Thoracic aorta (tissue), 2 donors: ENCODE measurements around the gene ENPP6. TPM values are rescaled to one million over a fixed set of nuclear protein-coding genes. Genes with fewer than 3 reads are reported as not detected.

Source experiments
- ATAC-seq: fragments of 150-250 bp; one replicate; pipeline ENCODE4 v1.8.0; 2017; ENCODE audit warnings: low read depth; ENCODE audit not compliant: insufficient number of reproducible peaks, low FRiP score
- DNase-seq: peaks from one replicate; pipeline ENCODE4 v3.0.0-alpha.2; 2020; ENCODE audit warnings: low spot score
- H3K27ac ChIP-seq, 2 donors: fragments of 200-600 bp; sonication (generic); 1 replicate in 1 of 2; 2 replicates in 1 of 2; pipeline ENCODE4 v1.5.1; 2016; ENCODE audit warnings: mild to moderate bottlenecking in 2 of 2, moderate library complexity in 2 of 2
- H3K27me3 ChIP-seq: fragments of 200-600 bp; sonication (generic); replicated peaks from 2 replicates; pipeline ENCODE4 v1.6.0; 2016; ENCODE audit warnings: mild to moderate bottlenecking; ENCODE audit not compliant: insufficient read depth
- H3K36me3 ChIP-seq: fragments of 200-600 bp; sonication (generic); one replicate; pipeline ENCODE4 v1.5.1; 2016
- H3K4me1 ChIP-seq, 2 donors: fragments of 200-600 bp; sonication (generic); 1 replicate in 1 of 2; 2 replicates in 1 of 2; pipeline versions ENCODE4 v1.5.1 to v1.6.0; 2016; ENCODE audit warnings: low read depth in 2 of 2, mild to moderate bottlenecking in 1 of 2; ENCODE audit not compliant: control insufficient read depth in 1 of 2
- H3K4me3 ChIP-seq: fragments of 200-600 bp; sonication (generic); 2 replicates; pipeline ENCODE4 v1.5.1; 2016; ENCODE audit warnings: mild to moderate bottlenecking
- H3K9me3 ChIP-seq: fragments of 200-600 bp; sonication (generic); 2 replicates; pipeline ENCODE4 v1.5.1; 2016
- CTCF ChIP-seq: fragments of 200-600 bp; sonication (generic); IDR thresholded peaks from one replicate; pipeline ENCODE4 v1.5.1; 2019; ENCODE audit warnings: antibody characterized with exemption
- total RNA-seq, 2 donors: library from RNA; depleted of rRNA; stranded (reverse); fragments of >200 nt; gene quantifications; one replicate each; pipeline versions ENCODE4 v1.1.0 to v1.2.3, GENCODE V29; 2016

Gene ENPP6
- total RNA-seq, 2 donors from 2014 or later: 0.27 to 2.0 TPM

GRCh38 chr4:184198190-184198589 lies 19.5 kb downstream of the ENPP6 start:
- H3K9me3 ChIP-seq: no peaks in the 10 kb centered on the region
- H3K27ac ChIP-seq: no peak overlapping the region
- DNase-seq (no peak), ATAC-seq (no peak)
- no peaks in the 10 kb centered on the region for H3K27me3 ChIP-seq
- no peaks in the 10 kb centered on the region for H3K36me3 ChIP-seq
- no peak overlapping the region for H3K4me3 ChIP-seq
- no peak for TF ChIP-seq CTCF
- H3K4me1 ChIP-seq: peaks cover 0 to 4% of the 10 kb centered on the region in 2 donors

GRCh38 chr4:184197536-184198082 lies 20.1 kb downstream of the ENPP6 start:
- no peak overlapping the region for H3K4me3 ChIP-seq
- DNase-seq (no peak), ATAC-seq (no peak)
- no peak for TF ChIP-seq CTCF
- H3K27ac ChIP-seq: no peak overlapping the region
- H3K27me3 ChIP-seq: no peaks in the 10 kb centered on the region
- H3K36me3 ChIP-seq: no peaks in the 10 kb centered on the region
- peaks cover 0 to 4% of the 10 kb centered on the region in 2 donors for H3K4me1 ChIP-seq
- H3K9me3 ChIP-seq: no peaks in the 10 kb centered on the region

- H3K36me3 ChIP-seq: no peaks in the 10 kb centered on the region
- H3K27me3 ChIP-seq: no peaks in the 10 kb centered on the region
- H3K4me3 ChIP-seq: no peak overlapping the region
- H3K9me3 ChIP-seq: no peaks in the 10 kb centered on the region
- peaks cover 0 to 4% of the 10 kb centered on the region in 2 donors for H3K4me1 ChIP-seq
- no peak overlapping the region for H3K27ac ChIP-seq
- no peak for DNase-seq
- ATAC-seq: no peak
- TF ChIP-seq CTCF: no peak
Measured at GRCh38 chr4:184196730-184197385, 20.8 kb downstream of the ENPP6 start.

GRCh38 chr4:184193556-184194525 lies 23.8 kb downstream of the ENPP6 start:
- Histone ChIP-seq H3K27ac (no peak overlapping the region), H3K9me3 (no peaks in the 10 kb centered on the region), H3K4me3 (no peak overlapping the region), H3K4me1 (peaks cover 0 to 4% of the 10 kb centered on the region in 2 donors), H3K27me3 (no peaks in the 10 kb centered on the region), H3K36me3 (no peaks in the 10 kb centered on the region)
- ATAC-seq (no peak), DNase-seq (no peak)
- no peak for TF ChIP-seq CTCF

- H3K27me3 ChIP-seq: no peaks in the 10 kb centered on the region
- H3K9me3 ChIP-seq: no peaks in the 10 kb centered on the region
- H3K27ac ChIP-seq: no peak overlapping the region
- no peak for ATAC-seq
- no peak for DNase-seq
- no peak for TF ChIP-seq CTCF
- no peaks in the 10 kb centered on the region for H3K36me3 ChIP-seq
- H3K4me3 ChIP-seq: no peak overlapping the region
- H3K4me1 ChIP-seq: peaks cover 0 to 4% of the 10 kb centered on the region in 2 donors
Measured at GRCh38 chr4:184192933-184193332, 24.7 kb downstream of the ENPP6 start.
